OCI-LY7 (cell line): ENCODE data around the gene HIRIP3. TPM values are rescaled to one million over a fixed set of nuclear protein-coding genes. Genes with fewer than 3 reads are reported as not detected.

Experiments
- BruUV-seq: library from RNA; stranded (reverse); fragments of 400-500 nt; replicated peaks from 2 replicates; lab custom pipeline; 2021; lab: Mats Ljungman, UMichigan
- CTCF ChIA-PET: fragments of 300-600 bp; sonication (Branson Sonifier 250); formaldehyde crosslinking; loops from one replicate; lab custom pipeline; 2022; ENCODE audit warnings: antibody characterized with exemption; ENCODE audit not compliant: unreplicated experiment; lab: Charles Lee
- POLR2A ChIA-PET: fragments of 300-600 bp; sonication (Branson Sonifier 250); formaldehyde crosslinking; loops from one replicate; lab custom pipeline; 2022; ENCODE audit warnings: antibody characterized with exemption; lab: Charles Lee
- DNase-seq: peaks from one replicate; pipeline ENCODE4 v3.0.0-alpha.2; 2015; ENCODE audit warnings: low spot score
- H2AFZ ChIP-seq: fragments of 200-600 bp; sonication (generic), shearing (Covaris generic); 2 replicates; pipeline ENCODE4 v1.6.1; 2014; ENCODE audit warnings: mild to moderate bottlenecking, antibody characterized with exemption, low read length, moderate library complexity
- H3K27ac ChIP-seq: fragments of 200-600 bp; sonication (generic); 2 replicates; pipeline ENCODE4 v1.5.1; 2014; ENCODE audit warnings: mixed run types, low read depth, mild to moderate bottlenecking, moderate library complexity, low read length, inconsistent platforms; ENCODE audit not compliant: poor library complexity, severe bottlenecking
- H3K36me3 ChIP-seq: fragments of 200-600 bp; sonication (generic); 2 replicates; pipeline ENCODE4 v1.6.1; 2014; ENCODE audit warnings: mild to moderate bottlenecking, antibody characterized with exemption, low read length, moderate library complexity, mixed read lengths; ENCODE audit not compliant: insufficient read depth
- H3K4me1 ChIP-seq: fragments of 200-600 bp; sonication (generic); 2 replicates; pipeline ENCODE4 v1.5.1; 2014; ENCODE audit warnings: mild to moderate bottlenecking, low read length; ENCODE audit not compliant: insufficient read depth, poor library complexity, severe bottlenecking
- H3K4me2 ChIP-seq: fragments of 200-600 bp; sonication (generic); 2 replicates; pipeline ENCODE4 v1.6.1; 2014; ENCODE audit warnings: mild to moderate bottlenecking, low read length
- H3K4me3 ChIP-seq: fragments of 200-600 bp; sonication (generic); 2 replicates; pipeline ENCODE4 v1.5.1; 2014; ENCODE audit warnings: mild to moderate bottlenecking, low read depth, low read length; ENCODE audit not compliant: poor library complexity, severe bottlenecking
- H3K79me2 ChIP-seq: fragments of 200-600 bp; sonication (generic); 2 replicates; pipeline ENCODE4 v1.6.1; 2016; ENCODE audit warnings: low read depth, mild to moderate bottlenecking, low read length, moderate library complexity, mixed read lengths; ENCODE audit not compliant: insufficient read depth
- H3K9me2 ChIP-seq: fragments of 200-600 bp; sonication (generic); 2 replicates; pipeline ENCODE4 v1.6.1; 2016; ENCODE audit warnings: mild to moderate bottlenecking, low read length, mixed read lengths; ENCODE audit not compliant: insufficient read depth
- H3K9me3 ChIP-seq: fragments of 200-600 bp; sonication (generic); 2 replicates; pipeline ENCODE4 v1.6.1; 2014; ENCODE audit warnings: mild to moderate bottlenecking, mixed run types, low read length, mixed read lengths
- H4K20me1 ChIP-seq: fragments of 200-600 bp; sonication (generic); 2 replicates; pipeline ENCODE4 v1.6.1; 2014; ENCODE audit warnings: mild to moderate bottlenecking, antibody characterized with exemption, low read length, moderate library complexity, mixed read lengths; ENCODE audit not compliant: insufficient read depth
- CTCF ChIP-seq: fragments of 200-600 bp; sonication (generic); conservative IDR thresholded peaks from 2 replicates; pipeline ENCODE4 v1.5.1; 2014; ENCODE audit warnings: mild to moderate bottlenecking, antibody characterized with exemption, low read length, moderate library complexity, mixed read lengths
- EZH2phosphoT487 ChIP-seq: fragments of 200-600 bp; sonication (generic); IDR thresholded peaks from 2 replicates; pipeline ENCODE4 v1.6.1; 2018; ENCODE audit warnings: low read depth, borderline replicate concordance, mild to moderate bottlenecking, mixed run types, antibody characterized with exemption, low read length, moderate library complexity, mixed read lengths
- intact Hi-C: fragments of 100-400 bp; cut with micrococcal nuclease; formaldehyde crosslinking; loops from one replicate; pipeline ENCODE4 v1.10.0; 2022; ENCODE audit not compliant: unreplicated experiment
- total RNA-seq, 2 experiments: library from RNA; depleted of rRNA in 1 of 2; stranded (reverse); fragments of >200 nt in 1 of 2; shearing (Covaris generic) in 1 of 2; gene quantifications; 2 replicates each; pipeline ENCODE4 v1.2.3, GENCODE V29; 2014 to 2022

The HIRIP3 gene
- total RNA-seq, 2 experiments from 2014 or later = 43.2 to 60.4 TPM

- DNase-seq = no peak
- H2AFZ ChIP-seq = no peak overlapping the region
- TF ChIP-seq EZH2phosphoT487 (no peak), CTCF (no peak)
- no peak overlapping the region for H3K4me3 ChIP-seq
- H3K79me2 ChIP-seq = peaks cover 3% of the 10 kb centered on the region; the same call in 1 of the 2 replicates
- CTCF ChIA-PET = no interaction called here
- H3K27ac ChIP-seq = no peak overlapping the region
- intact Hi-C loops = loop anchor here (10.0 kb wide), 1 partner anchor 383 kb away; the partner anchor contains the start of genes MYL11 and TBC1D10B
- no peak overlapping the region for H3K4me2 ChIP-seq
- H3K9me3 ChIP-seq = no peaks in the 10 kb centered on the region
- peaks cover 21% of the 10 kb centered on the region for H3K4me1 ChIP-seq
- H4K20me1 ChIP-seq = no peaks in the 10 kb centered on the region
- H3K9me2 ChIP-seq = no peaks in the 10 kb centered on the region
- H3K36me3 ChIP-seq = peaks cover 74% of the 10 kb centered on the region
- POLR2A ChIA-PET = no interaction called here
- BruUV-seq = no TSS peak
These were observed 3.9 kb downstream of the HIRIP3 start for GRCh38 chr16:29991571-29991904.

GRCh38 chr16:29990883-29991570 is 4.4 kb downstream of the HIRIP3 start:
- Histone ChIP-seq H3K79me2 (no peaks in the 10 kb centered on the region), H2AFZ (no peak overlapping the region), H3K27ac (no peak overlapping the region), H3K36me3 (peaks cover 80% of the 10 kb centered on the region), H3K4me2 (no peak overlapping the region), H3K9me2 (no peaks in the 10 kb centered on the region), H3K4me1 (peaks cover 21% of the 10 kb centered on the region), H3K4me3 (no peak overlapping the region), H3K9me3 (no peaks in the 10 kb centered on the region), H4K20me1 (no peaks in the 10 kb centered on the region)
- no TSS peak for BruUV-seq
- intact Hi-C loops = loop anchor here (10.0 kb wide), 1 partner anchor 384 kb away; the partner anchor contains the start of genes MYL11 and TBC1D10B
- ChIA-PET POLR2A (no interaction called here), CTCF (no interaction called here)
- DNase-seq = no peak
- TF ChIP-seq EZH2phosphoT487 (no peak), CTCF (no peak)

- TF ChIP-seq CTCF = no peak
- no peak for TF ChIP-seq EZH2phosphoT487
These were observed 5.4 kb downstream of the HIRIP3 start for GRCh38 chr16:29990034-29990433.

More at GRCh38 chr16:29990034-29990433, 5.4 kb downstream of the HIRIP3 start:
- POLR2A ChIA-PET = no interaction called here
- no TSS peak for BruUV-seq
- no peak for DNase-seq
- no peaks in the 10 kb centered on the region for H3K79me2 ChIP-seq
- no peak overlapping the region for H3K4me3 ChIP-seq
- CTCF ChIA-PET = no interaction called here
- no peak overlapping the region for H3K27ac ChIP-seq
- intact Hi-C loops = loop anchor here (10.0 kb wide), 1 partner anchor 385 kb away; the partner anchor contains the start of genes MYL11 and TBC1D10B
- no peak overlapping the region for H3K4me2 ChIP-seq
- H3K36me3 ChIP-seq = peaks cover 89% of the 10 kb centered on the region
- no peaks in the 10 kb centered on the region for H3K9me2 ChIP-seq
- peaks cover 15% of the 10 kb centered on the region for H3K4me1 ChIP-seq
- no peak overlapping the region for H2AFZ ChIP-seq
- no peaks in the 10 kb centered on the region for H4K20me1 ChIP-seq
- H3K9me3 ChIP-seq = no peaks in the 10 kb centered on the region
